GM12878 (cell line): ENCODE data around the gene CFAP58. TPM values are rescaled to one million over a fixed set of nuclear protein-coding genes. Genes with fewer than 3 reads are reported as not detected.

Experiments used
- ATAC-seq: fragments of 200-7000 bp; cut with Tn5 transposase; 3 replicates; pipeline ENCODE4 v1.9.1; 2020; ENCODE audit warnings: mild to moderate bottlenecking, moderate library complexity
- BruUV-seq: library from RNA; stranded (reverse); fragments of 400-500 nt; replicated peaks from 2 replicates; lab custom pipeline; 2021; lab: Mats Ljungman, UMichigan
- CTCF ChIA-PET: fragments of 300-600 bp; sonication (Branson Sonifier 250); formaldehyde crosslinking; extraction: SDS; loops from one replicate; lab custom pipeline; 2021; ENCODE audit warnings: inconsistent platforms; lab: Yijun Ruan, JAX
- POLR2A ChIA-PET: fragments of 350-600 bp; formaldehyde crosslinking; extraction: SDS; loops from one replicate; lab custom pipeline; 2021; ENCODE audit warnings: inconsistent platforms; lab: Charles Lee
- RAD21 ChIA-PET: fragments of 300-600 bp; sonication (Branson Sonifier 250); formaldehyde crosslinking; loops from one replicate; lab custom pipeline; 2023; ENCODE audit warnings: antibody characterized with exemption; ENCODE audit not compliant: unreplicated experiment; lab: Charles Lee
- SMC1A ChIA-PET: fragments of 300-600 bp; sonication (Branson Sonifier 250); formaldehyde crosslinking; loops from one replicate; lab custom pipeline; 2023; ENCODE audit not compliant: unreplicated experiment, uncharacterized antibody; lab: Charles Lee
- DNase-seq: peaks from one replicate; pipeline ENCODE4 v3.0.0-alpha.2; 2011; ENCODE audit warnings: low read depth, low spot score
- FAIRE-seq: peaks from 3 replicates; lab custom pipeline; 2011; peaks lifted over from hg19 to GRCh38; lab: Jason Lieb, UNC
- H2AFZ ChIP-seq: 2 replicates; pipeline ENCODE4 v1.6.0; 2011; ENCODE audit warnings: low read depth, low read length, control low read depth; ENCODE audit not compliant: control insufficient read depth
- H3K27ac ChIP-seq: 2 replicates; pipeline ENCODE4 v1.5.1; 2011; ENCODE audit warnings: control low read depth; ENCODE audit not compliant: control insufficient read depth, insufficient read depth
- H3K27me3 ChIP-seq, 2 experiments: replicated peaks in 1 of 2; 2 replicates each; pipeline versions ENCODE4 v1.6.0 to v1.6.1; 2011; ENCODE audit warnings: low read length in 1 of 2; ENCODE audit not compliant: control insufficient read depth in 2 of 2, insufficient read depth in 2 of 2
- H3K36me3 ChIP-seq, 2 experiments: 2 replicates each; pipeline ENCODE4 v1.5.1; 2011; ENCODE audit warnings: low read length in 1 of 2; ENCODE audit not compliant: control insufficient read depth in 2 of 2, insufficient read depth in 2 of 2
- H3K4me1 ChIP-seq: 2 replicates; pipeline ENCODE4 v1.6.1; 2011; ENCODE audit warnings: mild to moderate bottlenecking, low read length, moderate library complexity, mixed read lengths; ENCODE audit not compliant: control insufficient read depth, insufficient read depth
- H3K4me2 ChIP-seq: 2 replicates; pipeline ENCODE4 v1.6.0; 2011; ENCODE audit warnings: control low read depth; ENCODE audit not compliant: control insufficient read depth, insufficient read depth
- H3K4me3 ChIP-seq: fragments of 200-600 bp; sonication (generic); 2 replicates; pipeline ENCODE4 v1.5.1; 2016
- H3K79me2 ChIP-seq: 2 replicates; pipeline ENCODE4 v1.6.0; 2011; ENCODE audit warnings: low read length; ENCODE audit not compliant: control insufficient read depth, insufficient read depth
- H3K9ac ChIP-seq: 2 replicates; pipeline ENCODE4 v1.8.0; 2011; ENCODE audit warnings: low read length, control low read depth, mixed read lengths; ENCODE audit not compliant: control insufficient read depth, insufficient read depth
- H3K9me3 ChIP-seq: replicated peaks from 3 replicates; pipeline ENCODE4 v1.5.1; 2011; ENCODE audit warnings: mild to moderate bottlenecking, low read length; ENCODE audit not compliant: control insufficient read depth, insufficient read depth
- H4K20me1 ChIP-seq: 2 replicates; pipeline ENCODE4 v1.6.0; 2011; ENCODE audit not compliant: control insufficient read depth, insufficient read depth
- EED ChIP-seq: sonication (generic); IDR thresholded peaks from 2 replicates; pipeline ENCODE4 v1.6.1; 2016; ENCODE audit warnings: antibody characterized with exemption, low read depth
- EGR1 ChIP-seq, 2 experiments: IDR thresholded peaks; 1 replicate in 1 of 2; 2 replicates in 1 of 2; pipeline ENCODE4 v1.6.1; 2011 to 2012; ENCODE audit warnings: low read depth in 2 of 2, low read length in 2 of 2, borderline replicate concordance in 1 of 2, mild to moderate bottlenecking in 1 of 2, moderate library complexity in 1 of 2
- PML ChIP-seq: IDR thresholded peaks from 2 replicates; pipeline ENCODE4 v1.6.1; 2012; ENCODE audit warnings: low read length, inconsistent platforms
- SMAD5 ChIP-seq: IDR thresholded peaks from 2 replicates; pipeline ENCODE4 v1.6.1; 2016; ENCODE audit warnings: antibody characterized with exemption, low read depth
- SREBF2 ChIP-seq: IDR thresholded peaks from 2 replicates; pipeline ENCODE4 v1.6.1; 2012; ENCODE audit warnings: mild to moderate bottlenecking, low read length
- ZBTB40 ChIP-seq: fragments of 450-650 bp; IDR thresholded peaks from 2 replicates; pipeline ENCODE4 v1.6.1; 2016; ENCODE audit warnings: mild to moderate bottlenecking, moderate library complexity, borderline replicate concordance
- WGBS: methylation state at CpG from one replicate; pipeline ENCODE4 v1.1.6; 2016; ENCODE audit warnings: low lambda C conversion rate; ENCODE audit not compliant: insufficient replicate concordance, insufficient coverage; ENCODE audit errors: missing lambda C conversion rate; 5-methylcytosine and 5-hydroxymethylcytosine counted together
- in situ Hi-C: fragments of 300-500 bp; cut with MboI; formaldehyde crosslinking; loops from 9 replicates; pipeline ENCODE4 v1.14.3; 2018; ENCODE audit warnings: mixed read lengths
- intact Hi-C: fragments of 100-400 bp; cut with micrococcal nuclease; formaldehyde crosslinking; loops from one replicate; pipeline ENCODE4 v1.14.2; 2022; ENCODE audit not compliant: unreplicated experiment
- polyA plus RNA-seq, 11 experiments: library from polyadenylated mRNA; depleted of rRNA in 4 of 11; unstranded in 6 of 11; stranded (reverse) in 5 of 11; fragments of >200 nt; fragmentation: Nextera tagmentation in 4 of 11; fragmentation: Illumina TruSeq in 1 of 11; extraction: Ambion mirVana in 4 of 11; extraction: Trizol in 1 of 11; gene quantifications; 1 replicate in 1 of 11; 2 replicates in 10 of 11; pipeline versions ENCODE4 v1.2.1 to v1.2.3, GENCODE V29; 2011 to 2016; ENCODE audit warnings: inconsistent platforms in 2 of 11, missing spikeins in 2 of 11, low read depth in 1 of 11
- total RNA-seq, 4 experiments: library from RNA; depleted of rRNA in 3 of 4; stranded (reverse); fragments of >200 nt in 3 of 4; fragmentation: Illumina TruSeq in 1 of 4; extraction: Trizol in 1 of 4; gene quantifications; 2 replicates each; pipeline versions ENCODE4 v1.2.1 to v1.2.3, GENCODE V29; 2013 to 2021

The CFAP58 gene
- total and polyA plus RNA-seq, 10 of the 15 experiments (the other 5 are each of a cell fraction or from before 2014, with no cell fraction given) = 0.03 to 0.35 (median 0.21) TPM

DNA sequence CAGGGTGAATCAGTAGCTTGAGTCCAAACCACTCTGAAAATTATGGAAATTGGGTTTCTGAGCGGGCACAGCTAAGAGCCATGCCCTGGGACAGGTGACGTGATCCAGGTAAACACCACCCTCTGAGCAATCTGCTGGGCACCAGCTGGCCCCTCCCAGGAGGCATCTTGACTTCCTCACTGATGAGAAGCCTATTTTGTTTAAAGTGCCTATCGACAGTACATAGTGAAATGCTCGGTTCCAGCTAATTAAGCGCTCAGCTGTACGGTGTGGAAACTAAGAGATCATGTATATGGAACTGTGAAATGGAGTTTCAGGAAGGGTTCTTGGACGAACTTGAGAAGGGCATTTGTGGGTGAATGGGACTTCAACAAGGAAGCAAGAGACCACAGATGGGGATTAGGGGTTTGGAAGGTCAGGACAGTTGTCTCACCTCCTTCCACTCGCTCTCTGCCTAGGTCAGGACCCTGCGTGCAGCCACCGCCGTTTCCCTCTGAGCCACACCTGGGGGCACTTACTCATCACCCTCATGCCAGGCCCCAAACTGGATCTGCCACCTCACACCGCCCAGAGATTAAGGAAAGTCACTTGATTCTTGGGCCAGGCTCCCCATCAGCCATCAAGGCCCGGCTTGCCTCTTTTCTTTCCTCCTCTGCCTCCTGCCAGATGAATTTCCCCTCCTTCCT, 18.5 kb upstream of the CFAP58 start:
- DNase-seq (no peak), ATAC-seq (no peak), FAIRE-seq (no peak)
- in situ Hi-C loops (no loop called here), intact Hi-C loops (loop anchor here (10.0 kb wide), 2 partner anchors 420 to 640 kb away; partner anchors contain the start of gene STN1)
- H3K4me2 ChIP-seq = peak overlapping the region; percentile 69
- H3K4me3 ChIP-seq = peak overlapping the region; percentile 52; the same call in 1 of the 2 replicates
- TF ChIP-seq ZBTB40 (no peak), SMAD5 (no peak), EED (no peak), PML (no peak), EGR1 (IDR thresholded peaks at IDR 0.05; ENCODE audit: borderline replicate concordance in 1 of 2, low read depth in 2 of 2, low read length in 2 of 2) (no peak), SREBF2 (no peak)
- H3K4me1 ChIP-seq = peaks cover 22% of the 10 kb centered on the region
- RAD21 ChIA-PET = interaction anchor here (2.3 to 5.7 kb wide), 3 partner anchors 14 to 28 kb away, joined by 15 to 39 read pairs (median 27); partner anchors contain the start of gene CFAP58
- H3K27ac ChIP-seq = no peak overlapping the region
- BruUV-seq = no TSS peak
- peaks cover 20% of the 10 kb centered on the region for H4K20me1 ChIP-seq
- peaks cover 0 to 5% of the 10 kb centered on the region in 2 experiments; a peak in 2 of 4 replicates for H3K36me3 ChIP-seq
- WGBS = 81% methylated on average over 13 of the region's 13 CpGs
- no peak overlapping the region for H3K9ac ChIP-seq
- SMC1A ChIA-PET = interaction anchor here (0.7 to 7.0 kb wide), 4 partner anchors 14 to 28 kb away, joined by 4 to 58 read pairs (median 18); no protein-coding TSS in a partner anchor
- H3K79me2 ChIP-seq = peaks cover 62% of the 10 kb centered on the region
- no peaks in the 10 kb centered on the region for H3K27me3 ChIP-seq
- POLR2A ChIA-PET = no interaction called here
- H2AFZ ChIP-seq = no peak overlapping the region
- no peaks in the 10 kb centered on the region for H3K9me3 ChIP-seq
- CTCF ChIA-PET = interaction anchor here (0.8 to 7.2 kb wide), 6 partner anchors 15 to 61 kb away, joined by 3 to 111 read pairs (median 4); partner anchors contain the start of gene CFAP58
